ENCODE measurements around the gene PIGS.

The PIGS gene

DNA sequence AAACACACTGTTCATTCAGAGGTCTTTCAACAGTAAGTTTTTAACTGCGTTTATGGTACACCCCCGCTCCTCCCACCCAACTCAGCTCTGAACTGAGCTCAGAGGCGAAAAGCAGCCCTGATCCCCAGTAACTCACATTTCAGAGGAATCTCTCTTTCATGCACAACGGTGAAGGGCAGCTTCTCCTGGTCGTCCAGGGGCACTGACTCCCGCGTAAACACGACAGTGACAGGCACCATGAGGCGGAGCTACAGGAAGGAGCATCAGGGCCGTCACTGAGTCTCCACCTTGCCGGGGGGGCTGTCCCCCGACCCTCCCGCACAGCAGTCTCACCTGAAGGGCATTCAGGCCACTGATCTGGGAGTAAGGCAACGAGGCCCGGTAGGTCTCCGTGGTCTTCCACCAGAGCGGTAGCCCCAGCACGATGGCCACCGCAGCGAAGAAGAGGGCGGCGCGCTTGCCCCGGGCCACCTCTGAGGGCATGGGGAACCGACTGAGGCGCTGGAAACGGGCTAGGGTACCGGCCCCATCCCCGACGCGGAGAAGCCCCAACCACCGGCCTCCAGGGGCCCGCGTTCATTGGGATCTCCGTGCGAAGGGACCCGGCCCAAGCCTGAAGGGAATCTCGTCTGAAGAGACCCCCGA is 486 bp downstream of the PIGS start:
- ChIA-PET CTCF (interaction anchor here (0.6 to 3.0 kb wide), 7 partner anchors 11 to 51 kb away, joined by 3 to 12 read pairs (median 4); no protein-coding TSS in a partner anchor), POLR2A (interaction anchor here (0.6 kb wide), 1 partner anchor 35 kb away, joined by 3 read pairs; no protein-coding TSS in a partner anchor)
- Histone ChIP-seq H3K4me1 (ENCODE audit: control extremely low read depth in 1 of 4, control insufficient read depth in 4 of 4, insufficient read depth in 4 of 4, low read length in 3 of 4) (peaks cover 8 to 35% (median 26%) of the 10 kb centered on the region in 4 experiments), H3K4me3 (ENCODE audit: control insufficient read depth in 1 of 7, extremely low read depth in 1 of 7, insufficient read depth in 4 of 7, low read depth in 2 of 7, low read length in 6 of 7) (peak overlapping the region; percentile 78 to 97 (median 89)), H3K36me3 (ENCODE audit: control insufficient read depth in 4 of 4, insufficient read depth in 4 of 4, low read length in 3 of 4) (peaks cover 0 to 10% (median 2%) of the 10 kb centered on the region in 4 experiments), H3K27me3 (replicated peaks in 2 of 5; ENCODE audit: control insufficient read depth in 4 of 5, insufficient read depth in 5 of 5, low read length in 4 of 5) (no peaks in the 10 kb centered on the region), H3K27ac (ENCODE audit: insufficient read depth in 1 of 2, low read depth in 1 of 2, low read length in 2 of 2, poor library complexity in 1 of 2, severe bottlenecking in 2 of 2) (peak overlapping the region in 1 of 2 experiments; percentile 79), H3K9me3 (ENCODE audit: control extremely low read depth in 1 of 5, control insufficient read depth in 4 of 5, insufficient read depth in 2 of 5, low read depth in 1 of 5, low read length in 4 of 5) (no peaks in the 10 kb centered on the region)
- peak in 1 of 3 donors; percentile 39 for DNase-seq
- 3% methylated on average over 37 of the region's 39 CpGs for WGBS (ENCODE audit: insufficient coverage)

DNA sequence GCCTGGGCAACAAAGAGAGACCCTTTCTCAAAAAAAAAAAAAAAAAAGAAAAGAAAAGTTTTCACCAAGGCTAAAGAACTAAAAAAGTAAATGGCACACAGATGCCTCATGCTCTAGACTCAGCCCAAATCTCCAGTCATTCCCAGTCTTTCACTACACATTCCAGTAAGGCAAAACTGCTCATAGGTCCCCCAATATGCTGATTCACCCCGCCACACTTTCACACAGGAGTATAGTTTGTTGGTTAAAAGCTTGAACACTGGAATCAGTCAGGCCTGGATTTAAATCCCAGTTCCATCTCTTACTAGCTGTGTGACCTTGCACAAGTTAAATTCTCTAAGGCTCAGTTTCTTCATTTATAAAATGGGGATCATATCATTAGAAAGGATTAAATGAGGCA is 1.9 kb downstream of the PIGS start:
- ChIA-PET CTCF (interaction anchor here (0.9 to 2.9 kb wide), 5 partner anchors 9 to 92 kb away, joined by 3 to 8 read pairs (median 3); partner anchors contain the start of genes SDF2 and SUPT6H), POLR2A (no interaction called here)
- Histone ChIP-seq H3K9me3 (ENCODE audit: control extremely low read depth in 1 of 5, control insufficient read depth in 4 of 5, insufficient read depth in 2 of 5, low read depth in 1 of 5, low read length in 4 of 5) (no peaks in the 10 kb centered on the region), H3K27me3 (replicated peaks in 2 of 5; ENCODE audit: control insufficient read depth in 4 of 5, insufficient read depth in 5 of 5, low read length in 4 of 5) (no peaks in the 10 kb centered on the region), H3K4me1 (ENCODE audit: control extremely low read depth in 1 of 4, control insufficient read depth in 4 of 4, insufficient read depth in 4 of 4, low read length in 3 of 4) (peaks cover 8 to 35% (median 25%) of the 10 kb centered on the region in 4 experiments), H3K27ac (ENCODE audit: insufficient read depth in 1 of 2, low read depth in 1 of 2, low read length in 2 of 2, poor library complexity in 1 of 2, severe bottlenecking in 2 of 2) (no peak overlapping the region), H3K4me3 (ENCODE audit: control insufficient read depth in 1 of 7, extremely low read depth in 1 of 7, insufficient read depth in 4 of 7, low read depth in 2 of 7, low read length in 6 of 7) (peak overlapping the region in 1 of 7 experiments; percentile 9), H3K36me3 (ENCODE audit: control insufficient read depth in 4 of 4, insufficient read depth in 4 of 4, low read length in 3 of 4) (peaks cover 0 to 4% (median 2%) of the 10 kb centered on the region in 4 experiments)
- no peak for DNase-seq
- 100% methylated on average over 1 of the region's 1 CpG for WGBS (ENCODE audit: insufficient coverage)

DNA sequence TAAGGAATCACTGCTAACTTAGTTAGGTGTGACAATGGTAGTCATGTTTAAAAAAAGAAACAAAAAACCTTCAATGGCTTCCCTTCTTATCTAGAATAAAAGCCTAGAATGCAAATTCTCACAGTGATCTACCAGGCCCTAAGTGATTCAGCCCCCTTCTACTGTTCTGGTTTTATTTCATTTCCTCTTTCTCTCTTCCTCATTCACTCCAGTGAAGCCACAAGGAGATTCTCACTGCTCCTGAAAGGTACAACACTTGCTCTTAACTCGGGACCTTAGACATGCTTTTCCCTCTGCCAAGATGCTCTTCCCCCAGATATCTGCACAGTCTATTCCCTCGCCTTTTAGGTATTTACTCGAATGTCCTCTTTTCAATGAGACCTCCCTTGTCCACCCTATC is 3.7 kb downstream of the PIGS start:
- H3K9me3 ChIP-seq (ENCODE audit: control extremely low read depth in 1 of 5, control insufficient read depth in 4 of 5, insufficient read depth in 2 of 5, low read depth in 1 of 5, low read length in 4 of 5) = no peaks in the 10 kb centered on the region
- peaks cover 8 to 35% (median 25%) of the 10 kb centered on the region in 4 experiments for H3K4me1 ChIP-seq (ENCODE audit: control extremely low read depth in 1 of 4, control insufficient read depth in 4 of 4, insufficient read depth in 4 of 4, low read length in 3 of 4)
- 62% methylated on average over 3 of the region's 3 CpGs for WGBS (ENCODE audit: insufficient coverage)
- ChIA-PET POLR2A (no interaction called here), CTCF (interaction anchor here (1.1 to 2.9 kb wide), 3 partner anchors 11 to 73 kb away, joined by 3 to 8 read pairs (median 3); no protein-coding TSS in a partner anchor)
- DNase-seq = peak; percentile 23 to 59 (median 55)
- H3K27me3 ChIP-seq (replicated peaks in 2 of 5; ENCODE audit: control insufficient read depth in 4 of 5, insufficient read depth in 5 of 5, low read length in 4 of 5) = no peaks in the 10 kb centered on the region
- peak overlapping the region in 1 of 2 experiments; percentile 37 for H3K27ac ChIP-seq (ENCODE audit: insufficient read depth in 1 of 2, low read depth in 1 of 2, low read length in 2 of 2, poor library complexity in 1 of 2, severe bottlenecking in 2 of 2)
- no peak overlapping the region for H3K4me3 ChIP-seq (ENCODE audit: control insufficient read depth in 1 of 7, extremely low read depth in 1 of 7, insufficient read depth in 4 of 7, low read depth in 2 of 7, low read length in 6 of 7)
- H3K36me3 ChIP-seq (ENCODE audit: control insufficient read depth in 4 of 4, insufficient read depth in 4 of 4, low read length in 3 of 4) = peaks cover 9 to 15% (median 11%) of the 10 kb centered on the region in 4 experiments

DNA sequence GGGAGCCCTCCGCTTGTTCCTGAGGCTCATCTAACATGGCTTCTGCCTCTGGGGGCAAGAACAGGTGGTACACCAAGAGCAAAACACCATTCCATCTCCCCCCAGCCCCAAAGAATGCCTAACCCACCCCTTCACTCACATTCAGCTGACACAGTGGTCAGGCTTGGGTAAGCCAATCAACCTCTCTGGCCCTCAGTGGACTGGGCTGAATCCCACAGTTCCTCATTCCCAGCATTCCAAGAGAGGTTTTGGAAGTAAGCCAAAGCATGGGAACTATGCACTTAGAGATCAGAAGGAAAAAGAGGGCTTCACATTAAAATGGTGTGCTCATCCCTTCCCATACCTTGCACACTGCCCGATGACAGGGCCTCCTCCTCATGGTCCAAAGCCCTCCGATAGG is 7.8 kb downstream of the PIGS start:
- Histone ChIP-seq H3K36me3 (ENCODE audit: control insufficient read depth in 4 of 4, insufficient read depth in 4 of 4, low read length in 3 of 4) (peaks cover 12 to 44% (median 26%) of the 10 kb centered on the region in 4 experiments), H3K27me3 (replicated peaks in 2 of 5; ENCODE audit: control insufficient read depth in 4 of 5, insufficient read depth in 5 of 5, low read length in 4 of 5) (no peaks in the 10 kb centered on the region), H3K27ac (ENCODE audit: insufficient read depth in 1 of 2, low read depth in 1 of 2, low read length in 2 of 2, poor library complexity in 1 of 2, severe bottlenecking in 2 of 2) (no peak overlapping the region), H3K4me1 (ENCODE audit: control extremely low read depth in 1 of 4, control insufficient read depth in 4 of 4, insufficient read depth in 4 of 4, low read length in 3 of 4) (peaks cover 3 to 12% (median 6%) of the 10 kb centered on the region in 4 experiments), H3K4me3 (ENCODE audit: control insufficient read depth in 1 of 7, extremely low read depth in 1 of 7, insufficient read depth in 4 of 7, low read depth in 2 of 7, low read length in 6 of 7) (no peak overlapping the region), H3K9me3 (ENCODE audit: control extremely low read depth in 1 of 5, control insufficient read depth in 4 of 5, insufficient read depth in 2 of 5, low read depth in 1 of 5, low read length in 4 of 5) (no peaks in the 10 kb centered on the region)
- ChIA-PET POLR2A (no interaction called here), CTCF (no interaction called here)
- 100% methylated on average over 1 of the region's 3 CpGs for WGBS (ENCODE audit: insufficient coverage)
- no peak for DNase-seq

DNA sequence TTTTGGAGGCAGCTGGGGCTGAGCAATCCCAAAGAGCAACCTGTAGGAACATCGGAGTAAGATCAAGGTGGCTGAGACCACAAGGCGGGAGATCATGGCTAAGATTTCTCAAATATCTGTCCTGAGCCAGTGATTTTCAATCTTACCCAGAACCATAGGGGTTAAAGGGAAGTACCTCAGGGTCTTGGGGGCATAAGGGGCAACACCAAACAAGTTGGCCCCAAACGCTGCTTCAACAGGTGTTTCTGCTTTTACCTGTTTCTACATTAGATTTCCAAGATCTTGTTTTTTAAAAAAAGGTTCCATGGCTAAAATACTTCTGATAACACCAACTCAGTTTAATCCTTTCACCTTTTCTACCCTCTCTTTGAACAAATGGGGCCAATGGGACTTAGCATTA is 16.3 kb downstream of the PIGS start:
- Histone ChIP-seq H3K9me3 (ENCODE audit: control extremely low read depth in 1 of 5, control insufficient read depth in 4 of 5, insufficient read depth in 2 of 5, low read depth in 1 of 5, low read length in 4 of 5) (no peaks in the 10 kb centered on the region), H3K4me1 (ENCODE audit: control extremely low read depth in 1 of 4, control insufficient read depth in 4 of 4, insufficient read depth in 4 of 4, low read length in 3 of 4) (peaks cover 2 to 13% (median 10%) of the 10 kb centered on the region in 4 experiments), H3K4me3 (ENCODE audit: control insufficient read depth in 1 of 7, extremely low read depth in 1 of 7, insufficient read depth in 4 of 7, low read depth in 2 of 7, low read length in 6 of 7) (no peak overlapping the region), H3K27ac (ENCODE audit: insufficient read depth in 1 of 2, low read depth in 1 of 2, low read length in 2 of 2, poor library complexity in 1 of 2, severe bottlenecking in 2 of 2) (no peak overlapping the region), H3K36me3 (ENCODE audit: control insufficient read depth in 4 of 4, insufficient read depth in 4 of 4, low read length in 3 of 4) (peaks cover 8 to 60% (median 53%) of the 10 kb centered on the region in 4 experiments), H3K27me3 (replicated peaks in 2 of 5; ENCODE audit: control insufficient read depth in 4 of 5, insufficient read depth in 5 of 5, low read length in 4 of 5) (no peaks in the 10 kb centered on the region)
- WGBS (ENCODE audit: insufficient coverage) = 100% methylated on average over 2 of the region's 3 CpGs
- POLR2A ChIA-PET = no interaction called here
- CTCF ChIA-PET = interaction anchor here (0.8 to 1.2 kb wide), 2 partner anchors 15 to 59 kb away, joined by 3 read pairs; no protein-coding TSS in a partner anchor
- no peak for DNase-seq

DNA sequence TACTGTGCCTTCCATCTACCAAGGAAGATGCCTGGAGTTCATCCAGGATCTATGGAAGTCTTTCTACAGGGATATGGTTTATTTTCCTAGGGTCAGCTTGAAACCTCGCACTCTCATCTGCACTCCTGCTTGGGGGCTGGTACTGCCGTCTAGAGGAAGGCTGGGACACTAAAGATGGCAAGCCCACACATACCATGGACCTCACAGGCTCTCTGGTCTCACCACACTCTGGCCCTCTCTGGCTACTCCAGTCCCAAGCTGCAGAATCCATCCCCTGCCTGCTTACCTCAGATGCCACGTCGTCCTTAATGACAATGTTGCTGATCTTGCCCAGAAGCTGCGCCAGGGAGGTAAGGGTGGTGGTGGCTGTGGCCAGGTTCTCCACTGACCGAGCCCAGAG is 16.8 kb downstream of the PIGS start:
- POLR2A ChIA-PET = no interaction called here
- 96% methylated on average over 4 of the region's 6 CpGs for WGBS (ENCODE audit: insufficient coverage)
- no peak overlapping the region for H3K27ac ChIP-seq (ENCODE audit: insufficient read depth in 1 of 2, low read depth in 1 of 2, low read length in 2 of 2, poor library complexity in 1 of 2, severe bottlenecking in 2 of 2)
- H3K9me3 ChIP-seq (ENCODE audit: control extremely low read depth in 1 of 5, control insufficient read depth in 4 of 5, insufficient read depth in 2 of 5, low read depth in 1 of 5, low read length in 4 of 5) = no peaks in the 10 kb centered on the region
- CTCF ChIA-PET = interaction anchor here (0.9 to 1.2 kb wide), 2 partner anchors 11 to 58 kb away, joined by 3 to 5 read pairs; no protein-coding TSS in a partner anchor
- H3K27me3 ChIP-seq (replicated peaks in 2 of 5; ENCODE audit: control insufficient read depth in 4 of 5, insufficient read depth in 5 of 5, low read length in 4 of 5) = no peaks in the 10 kb centered on the region
- no peak for DNase-seq
- H3K36me3 ChIP-seq (ENCODE audit: control insufficient read depth in 4 of 4, insufficient read depth in 4 of 4, low read length in 3 of 4) = peaks cover 8 to 55% (median 49%) of the 10 kb centered on the region in 4 experiments
- no peak overlapping the region for H3K4me3 ChIP-seq (ENCODE audit: control insufficient read depth in 1 of 7, extremely low read depth in 1 of 7, insufficient read depth in 4 of 7, low read depth in 2 of 7, low read length in 6 of 7)
- peaks cover 2 to 18% (median 12%) of the 10 kb centered on the region in 4 experiments for H3K4me1 ChIP-seq (ENCODE audit: control extremely low read depth in 1 of 4, control insufficient read depth in 4 of 4, insufficient read depth in 4 of 4, low read length in 3 of 4)

DNA sequence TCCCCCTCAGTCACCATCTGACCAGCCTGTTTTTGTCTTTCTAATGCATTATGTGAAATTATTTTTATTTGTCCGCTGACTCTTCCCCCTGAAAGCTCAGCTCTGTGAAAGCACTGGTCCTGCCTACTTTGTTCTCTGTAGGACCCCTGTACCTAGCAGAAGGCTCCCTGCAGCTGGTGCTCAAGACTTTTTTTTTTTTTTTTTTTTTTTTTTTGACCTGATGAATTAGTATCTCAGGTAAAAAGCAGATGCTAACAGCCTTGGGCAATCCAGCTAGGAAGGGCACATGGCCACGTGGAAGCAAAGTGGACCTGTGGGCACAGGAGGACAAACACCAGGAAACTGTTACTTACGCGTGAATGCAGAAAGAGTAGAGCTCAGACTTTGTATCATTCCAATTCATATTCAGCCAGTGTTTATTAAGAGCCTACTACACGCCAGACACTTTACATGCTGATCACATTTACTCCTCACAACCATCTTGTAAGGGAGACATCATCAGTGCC is 18.3 kb downstream of the PIGS start:
- Histone ChIP-seq H3K4me1 (ENCODE audit: control extremely low read depth in 1 of 4, control insufficient read depth in 4 of 4, insufficient read depth in 4 of 4, low read length in 3 of 4) (peaks cover 2 to 28% (median 16%) of the 10 kb centered on the region in 4 experiments), H3K4me3 (ENCODE audit: control insufficient read depth in 1 of 7, extremely low read depth in 1 of 7, insufficient read depth in 4 of 7, low read depth in 2 of 7, low read length in 6 of 7) (peak overlapping the region in 4 of 7 experiments; percentile 30 to 77 (median 43)), H3K36me3 (ENCODE audit: control insufficient read depth in 4 of 4, insufficient read depth in 4 of 4, low read length in 3 of 4) (peaks cover 8 to 47% (median 42%) of the 10 kb centered on the region in 4 experiments), H3K9me3 (ENCODE audit: control extremely low read depth in 1 of 5, control insufficient read depth in 4 of 5, insufficient read depth in 2 of 5, low read depth in 1 of 5, low read length in 4 of 5) (no peaks in the 10 kb centered on the region), H3K27me3 (replicated peaks in 2 of 5; ENCODE audit: control insufficient read depth in 4 of 5, insufficient read depth in 5 of 5, low read length in 4 of 5) (no peaks in the 10 kb centered on the region), H3K27ac (ENCODE audit: insufficient read depth in 1 of 2, low read depth in 1 of 2, low read length in 2 of 2, poor library complexity in 1 of 2, severe bottlenecking in 2 of 2) (no peak overlapping the region)
- 91% methylated on average over 1 of the region's 5 CpGs for WGBS (ENCODE audit: insufficient coverage)
- DNase-seq = no peak
- POLR2A ChIA-PET = no interaction called here
- CTCF ChIA-PET = interaction anchor here (0.8 to 1.0 kb wide), 2 partner anchors 17 to 68 kb away, joined by 3 to 5 read pairs; no protein-coding TSS in a partner anchor

All from common myeloid progenitor, CD34-positive (primary cell).